HG03521 (cell line): ENCODE results near the gene TRIM17.

Source experiments
- ATAC-seq: cut with Tn5 transposase; IDR thresholded peaks from one replicate; pipeline ENCODE4 v1.9.1; 2021; ENCODE audit warnings: mild to moderate bottlenecking, moderate library complexity; ENCODE audit not compliant: unreplicated experiment

The TRIM17 gene

GRCh38 chr1:228387321-228387720 is 29.3 kb downstream of the TRIM17 start:
- ATAC-seq, result no peak

GRCh38 chr1:228385232-228385631 is 31.4 kb downstream of the TRIM17 start:
- ATAC-seq, result no peak

- ATAC-seq, result no peak
These were observed 32.9 kb downstream of the TRIM17 start for GRCh38 chr1:228383773-228384172.

- ATAC-seq, result no peak
These were observed 35.3 kb downstream of the TRIM17 start for GRCh38 chr1:228381356-228381755.

- no peak for ATAC-seq
These were observed 37.0 kb downstream of the TRIM17 start for GRCh38 chr1:228379666-228380065.

GRCh38 chr1:228378873-228379460 is 37.7 kb downstream of the TRIM17 start:
- ATAC-seq, result no peak

- ATAC-seq, result no peak
These were observed 38.4 kb downstream of the TRIM17 start for GRCh38 chr1:228378090-228378872.

- ATAC-seq, result no peak
These were observed 39.0 kb downstream of the TRIM17 start for GRCh38 chr1:228377664-228378089.

- ATAC-seq, result no peak
These were observed 39.7 kb downstream of the TRIM17 start for GRCh38 chr1:228376651-228377631.

- ATAC-seq, result no peak
These were observed 40.4 kb downstream of the TRIM17 start for GRCh38 chr1:228376262-228376628.

- no peak for ATAC-seq
These were observed 40.9 kb downstream of the TRIM17 start for GRCh38 chr1:228375578-228376261.

GRCh38 chr1:228374711-228375577 is 41.7 kb downstream of the TRIM17 start:
- ATAC-seq, result no peak

GRCh38 chr1:228373681-228374571 is 42.7 kb downstream of the TRIM17 start:
- no peak for ATAC-seq

- no peak for ATAC-seq
These were observed 43.5 kb downstream of the TRIM17 start for GRCh38 chr1:228373004-228373680.

GRCh38 chr1:228372183-228373003 is 44.3 kb downstream of the TRIM17 start:
- no peak for ATAC-seq

GRCh38 chr1:228371741-228372182 is 44.9 kb downstream of the TRIM17 start:
- ATAC-seq, result no peak
